Stimulated activated CD8-positive, alpha-beta memory T cell treated with anti-CD3 and anti-CD28 coated beads, Interleukin-12 subunit alpha, Interleukin-12 subunit beta, amount 100 ng/mL, for 24 hours (primary cell): Measurements from ENCODE around the gene FANCL.
"Not testable (repeated sequence)": the region's sequence is repeated elsewhere in the genome, so short reads cannot be mapped to it uniquely, and the experiment has no call there.

ENCODE experiments used
- DNase-seq: peaks from one replicate; pipeline ENCODE4 v3.0.0-alpha.2; 2020; ENCODE audit errors: extremely low read depth

Gene FANCL

DNA sequence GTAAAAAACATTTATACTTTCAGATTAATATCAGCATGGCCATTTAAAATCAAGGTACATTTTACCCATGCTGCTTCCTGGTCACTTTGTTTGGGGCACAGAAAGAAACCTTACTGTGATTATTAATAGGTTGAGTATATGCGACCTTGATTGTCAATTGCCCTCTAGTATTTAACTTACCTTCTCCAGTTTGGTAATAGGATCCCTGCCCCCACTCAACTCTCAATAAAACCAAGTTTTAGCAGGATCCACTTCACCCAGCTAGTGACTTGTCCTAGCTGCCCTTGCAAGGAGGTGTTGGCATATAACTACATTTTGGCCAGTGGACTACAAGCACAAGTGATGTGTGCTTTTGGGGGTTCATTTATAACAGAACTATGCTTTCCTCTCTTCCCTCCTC lies 34.3 kb downstream of the FANCL start:
- DNase-seq, result no peak

DNA sequence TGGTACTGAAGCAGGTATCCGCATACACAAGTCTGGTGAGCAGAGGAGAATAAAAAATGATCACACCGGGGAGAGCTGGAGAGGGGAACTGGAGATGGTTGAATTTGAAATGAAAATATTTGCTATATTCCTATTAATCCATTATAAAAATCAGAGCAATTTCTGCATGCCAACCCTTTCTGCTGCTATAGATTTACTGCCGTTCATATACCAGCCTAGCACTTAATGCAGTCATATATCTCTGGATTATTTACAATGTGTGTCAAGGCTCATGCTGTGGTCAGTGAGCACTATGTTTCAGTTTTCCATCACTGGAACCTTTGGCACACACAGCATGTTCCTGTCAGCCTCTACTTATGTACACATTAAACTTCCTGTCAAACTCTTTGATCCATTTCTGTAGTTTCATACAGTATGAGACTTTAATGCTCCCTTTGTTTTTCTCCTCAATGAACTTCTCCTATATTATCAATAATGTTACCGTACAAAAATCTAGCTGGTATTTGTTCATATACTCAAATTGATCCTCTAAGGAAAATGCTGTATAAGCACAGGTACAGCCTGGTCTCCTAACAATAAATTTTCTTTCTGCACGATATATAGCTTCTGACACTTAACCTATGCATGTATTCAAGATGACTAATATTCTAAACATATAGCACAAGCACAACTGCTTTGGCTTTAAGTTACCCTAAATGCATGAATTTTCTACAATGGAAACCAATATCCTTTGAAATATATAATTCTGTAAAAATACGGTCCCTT lies 36.7 kb downstream of the FANCL start:
- DNase-seq, result no peak

DNA sequence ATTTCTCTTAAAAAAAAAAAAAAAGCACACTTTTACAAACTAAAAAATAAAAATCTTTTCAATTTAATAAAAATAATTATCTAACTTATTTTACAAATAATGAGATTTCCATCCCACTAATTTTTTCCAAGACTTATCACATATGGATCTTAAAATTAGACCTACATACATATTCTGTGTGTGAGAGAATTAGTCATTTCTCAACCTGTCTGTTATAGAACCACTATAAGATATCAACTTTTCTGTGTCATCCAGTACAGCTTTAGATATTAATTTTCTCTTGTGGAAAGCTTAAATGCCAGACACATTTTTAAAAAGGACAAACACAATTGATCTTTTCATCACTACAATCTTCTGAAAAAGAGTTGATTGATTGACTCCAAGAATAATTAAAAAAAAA lies 38.1 kb downstream of the FANCL start:
- no peak for DNase-seq

- no peak for DNase-seq
These were observed 38.7 kb downstream of the FANCL start for GRCh38 chr2:58202404-58202803.

DNA sequence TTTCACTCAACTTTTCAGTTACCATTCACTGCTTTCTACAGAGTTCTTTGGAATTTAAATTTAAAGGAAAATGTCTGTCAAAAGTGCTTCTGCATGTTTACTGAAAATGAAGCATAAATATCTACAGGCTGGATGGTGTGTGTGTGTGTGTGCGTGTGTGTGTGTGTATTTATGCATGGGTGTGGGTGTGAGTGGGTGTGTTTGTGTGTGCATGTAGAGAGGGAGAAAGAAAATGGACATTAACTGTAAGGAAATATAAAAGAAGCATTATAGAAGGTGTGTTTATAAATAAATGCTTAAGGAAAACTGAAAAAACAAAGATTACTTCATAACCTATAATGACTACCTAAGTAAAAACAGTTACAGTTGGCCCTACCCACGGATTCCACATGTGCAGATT lies 43.2 kb downstream of the FANCL start:
- no peak for DNase-seq

- DNase-seq, result no peak
These were observed 45.5 kb downstream of the FANCL start for GRCh38 chr2:58195662-58196061.

DNA sequence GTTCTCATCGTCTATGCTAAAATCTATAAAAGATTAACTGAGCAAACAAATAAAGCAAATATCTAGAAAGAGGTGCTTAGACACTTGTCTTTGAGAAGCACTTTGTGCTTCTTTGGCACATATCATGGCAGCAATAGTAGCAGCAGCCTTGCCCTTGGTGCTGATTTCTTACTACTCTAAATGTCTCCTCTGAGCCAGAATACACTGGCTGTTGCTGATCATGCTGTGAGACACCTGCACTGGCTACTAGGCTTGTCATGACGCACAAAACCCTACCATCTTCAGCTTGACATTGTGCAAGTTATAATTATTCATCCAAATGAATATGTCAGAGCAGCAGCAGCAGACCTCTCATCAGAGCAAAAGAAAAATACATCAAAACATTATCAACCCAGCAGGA lies 46.7 kb downstream of the FANCL start:
- no peak for DNase-seq

DNA sequence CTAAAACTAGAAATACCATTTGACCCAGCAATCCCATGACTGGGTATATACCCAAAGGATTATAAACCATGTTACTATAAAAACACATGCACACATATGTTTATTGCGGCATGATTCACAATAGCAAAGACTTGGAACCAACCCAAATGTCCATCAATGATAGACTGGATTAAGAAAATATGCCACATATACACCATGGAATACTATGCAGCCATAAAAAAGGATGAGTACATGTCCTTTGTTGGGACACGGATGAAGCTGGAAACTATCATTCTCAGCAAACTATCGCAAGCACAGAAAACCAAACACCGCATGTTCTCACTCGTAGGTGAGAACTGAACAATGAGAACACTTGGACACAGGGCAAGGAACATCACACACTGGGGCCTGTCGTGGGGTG lies 54.1 kb downstream of the FANCL start:
- DNase-seq, result not testable (repeated sequence)

GRCh38 chr2:58186501-58186900 lies 54.6 kb downstream of the FANCL start:
- no peak for DNase-seq

- no peak for DNase-seq
These were observed 58.6 kb downstream of the FANCL start for GRCh38 chr2:58182527-58182926.

- DNase-seq, result no peak
These were observed 60.5 kb downstream of the FANCL start for GRCh38 chr2:58180635-58181034.

DNA sequence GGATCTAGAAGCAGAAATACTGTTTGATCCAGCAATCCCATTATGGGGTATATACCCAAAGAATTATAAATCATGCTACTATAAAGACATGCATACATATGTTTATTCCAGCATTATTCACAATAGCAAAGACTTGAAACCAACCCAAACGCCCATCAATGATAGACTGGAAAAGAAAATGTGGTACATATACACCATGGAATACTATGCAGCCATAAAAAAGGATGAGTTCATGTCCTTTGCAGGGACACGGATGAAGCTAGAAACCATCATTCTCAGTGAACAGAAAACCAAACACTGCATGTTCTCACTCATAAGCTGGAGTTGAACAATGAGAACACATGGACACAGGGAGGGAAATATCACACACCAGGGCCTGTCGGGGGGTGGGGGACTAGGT lies 61.0 kb downstream of the FANCL start:
- not testable (repeated sequence) for DNase-seq

GRCh38 chr2:58177187-58177586 lies 63.9 kb downstream of the FANCL start:
- not testable (repeated sequence) for DNase-seq

GRCh38 chr2:58171831-58172230 lies 69.3 kb downstream of the FANCL start:
- not testable (repeated sequence) for DNase-seq

DNA sequence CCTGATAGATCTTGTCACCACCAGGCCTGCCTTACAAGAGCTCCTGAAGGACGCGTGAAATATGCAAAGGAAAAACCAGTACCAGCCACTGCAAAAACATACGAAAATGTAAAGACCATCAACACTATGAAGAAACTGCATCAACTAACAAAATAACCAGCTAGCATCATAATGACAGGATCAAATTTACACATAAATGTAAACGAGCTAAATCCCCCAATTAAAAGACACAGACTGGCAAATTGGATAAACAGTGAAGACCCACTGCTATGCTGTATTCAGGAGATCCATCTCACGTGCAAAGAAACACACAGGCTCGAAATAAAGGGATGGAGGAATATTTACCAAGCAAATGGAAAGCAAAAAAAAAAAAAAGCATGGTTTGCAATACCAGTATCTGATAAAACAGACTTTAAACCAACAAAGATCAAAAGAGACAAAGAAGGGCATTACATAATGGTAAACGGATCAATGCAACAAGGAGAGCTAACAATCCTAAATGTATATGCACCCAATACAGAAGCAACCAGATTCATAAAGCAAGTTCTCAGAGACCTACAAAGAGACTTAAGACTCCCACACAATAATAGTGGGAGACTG lies 70.7 kb downstream of the FANCL start:
- not testable (repeated sequence) for DNase-seq

GRCh38 chr2:58169845-58170244 lies 71.3 kb downstream of the FANCL start:
- not testable (repeated sequence) for DNase-seq

GRCh38 chr2:58168130-58168529 lies 73.0 kb downstream of the FANCL start:
- DNase-seq, result not testable (repeated sequence)

GRCh38 chr2:58163913-58164312 lies 77.2 kb downstream of the FANCL start:
- no peak for DNase-seq

- no peak for DNase-seq
These were observed 82.6 kb downstream of the FANCL start for GRCh38 chr2:58158481-58158880.

GRCh38 chr2:58157754-58158153 lies 83.4 kb downstream of the FANCL start:
- DNase-seq, result no peak

DNA sequence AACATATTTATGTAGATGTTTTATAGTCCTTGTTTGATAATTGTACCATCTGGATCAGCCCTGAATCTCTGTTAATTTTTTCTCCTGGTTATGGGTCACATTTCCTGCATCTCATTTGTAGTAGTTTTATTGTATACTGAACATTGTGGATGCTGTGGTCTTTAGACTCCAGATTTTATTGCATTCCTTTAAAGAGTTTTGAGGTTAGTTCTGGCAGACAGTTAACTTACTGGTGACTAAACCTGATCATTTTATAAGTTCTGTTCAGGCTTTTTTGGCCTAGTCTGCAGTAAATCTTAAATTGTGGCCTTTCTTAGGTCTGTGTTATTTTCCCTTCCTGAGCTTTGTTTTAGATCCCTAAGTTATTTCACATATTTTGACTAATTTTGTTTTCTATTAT lies 84.3 kb downstream of the FANCL start:
- no peak for DNase-seq

DNA sequence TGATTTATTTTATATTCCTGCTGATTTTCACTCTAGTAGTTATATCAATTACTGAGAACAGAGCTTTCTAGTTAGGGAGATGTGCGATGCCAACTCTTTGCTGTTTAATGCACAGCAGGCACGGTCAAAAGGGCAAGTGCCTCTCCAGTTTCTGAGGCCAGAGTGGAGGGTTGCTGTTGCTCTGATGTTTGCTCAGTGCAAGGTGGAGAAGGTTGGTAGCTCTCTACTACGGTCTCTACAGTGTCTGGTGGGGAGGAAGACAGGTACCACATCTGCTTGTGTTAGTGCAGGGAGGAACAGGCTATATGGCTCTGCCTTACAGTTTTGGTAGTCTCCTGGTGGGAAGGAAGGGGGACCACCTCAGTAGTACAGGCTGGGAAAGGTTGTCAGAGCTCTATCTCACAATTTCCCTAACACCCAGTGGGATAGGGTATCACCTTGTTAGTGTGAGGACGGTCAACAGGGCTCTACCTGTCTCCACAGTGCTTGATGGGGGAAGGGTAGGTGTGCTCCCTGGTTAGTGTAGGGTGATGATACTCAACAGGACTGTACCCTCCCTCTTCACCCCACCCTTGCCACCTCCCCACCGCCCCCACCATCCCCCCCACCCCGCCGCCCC lies 85.9 kb downstream of the FANCL start:
- DNase-seq, result no peak

- DNase-seq, result no peak
These were observed 94.4 kb downstream of the FANCL start for GRCh38 chr2:58146707-58147106.
